RCC 7860 (cell line): ENCODE data around the gene ITPR2.
"Not testable (repeated sequence)": the region's sequence is repeated elsewhere in the genome, so short reads cannot be mapped to it uniquely, and the experiment has no call there.

ENCODE experiments used
- DNase-seq: peaks from one replicate; pipeline ENCODE4 v3.0.0-alpha.2; 2015; ENCODE audit warnings: low spot score
- FAIRE-seq: peaks from 2 replicates; lab custom pipeline; 2012; peaks lifted over from hg19 to GRCh38; lab: Jason Lieb, UNC

The ITPR2 gene

DNA sequence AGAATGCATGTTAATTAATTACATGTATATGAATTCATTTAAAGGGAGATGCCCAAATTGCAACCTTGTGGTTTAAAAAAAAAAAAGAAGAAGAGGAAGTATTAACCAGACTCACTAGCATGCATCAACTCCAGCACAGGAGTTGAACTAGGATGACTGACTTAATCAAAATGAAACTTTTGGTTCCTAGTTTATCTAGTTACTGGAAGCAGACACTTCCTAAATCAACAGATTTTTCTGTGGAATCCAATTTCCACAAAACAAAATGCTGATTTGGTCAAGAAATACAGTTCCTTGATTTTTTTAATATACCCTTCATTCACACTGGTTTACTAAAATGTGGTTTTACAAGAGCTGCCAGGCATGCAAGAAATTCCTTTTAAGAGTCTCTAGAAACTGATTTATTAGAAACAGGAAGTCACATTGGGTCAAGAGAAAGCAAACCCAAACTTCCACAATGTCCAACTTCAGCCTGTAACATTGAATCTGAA, 41.6 kb downstream of the ITPR2 start:
- DNase-seq (no peak), FAIRE-seq (peak; percentile 71)

- FAIRE-seq = peak; percentile 20
- no peak for DNase-seq
Measured at GRCh38 chr12:26790645-26790994, 42.4 kb downstream of the ITPR2 start.

GRCh38 chr12:26789731-26790644, 43.0 kb downstream of the ITPR2 start:
- peak; percentile 26 for DNase-seq

GRCh38 chr12:26786865-26787514, 46.0 kb downstream of the ITPR2 start:
- DNase-seq (peak; percentile 60), FAIRE-seq (peak; percentile 93)

More at GRCh38 chr12:26789731-26790644, 43.0 kb downstream of the ITPR2 start:
- peak; percentile 60 for FAIRE-seq

DNA sequence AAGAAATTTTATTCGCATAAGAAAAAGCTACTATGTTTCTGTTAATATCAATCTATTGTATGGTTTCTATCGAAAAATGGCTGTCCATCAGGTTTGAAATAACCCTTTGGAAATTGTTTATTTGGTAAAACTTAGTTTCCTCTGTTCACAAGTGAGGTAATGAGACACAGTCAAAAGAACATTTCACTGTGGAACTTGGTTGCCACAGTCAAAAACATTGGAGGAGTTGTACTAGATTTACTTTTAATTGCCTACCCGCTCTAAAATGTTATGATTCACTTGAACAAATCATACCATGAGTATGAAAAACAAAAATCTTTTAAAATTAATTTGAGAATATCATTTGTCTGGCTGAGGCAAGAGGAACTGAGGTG, 46.5 kb downstream of the ITPR2 start:
- FAIRE-seq (no peak), DNase-seq (no peak)

GRCh38 chr12:26783816-26784379, 49.1 kb downstream of the ITPR2 start:
- DNase-seq = not testable (repeated sequence)

DNA sequence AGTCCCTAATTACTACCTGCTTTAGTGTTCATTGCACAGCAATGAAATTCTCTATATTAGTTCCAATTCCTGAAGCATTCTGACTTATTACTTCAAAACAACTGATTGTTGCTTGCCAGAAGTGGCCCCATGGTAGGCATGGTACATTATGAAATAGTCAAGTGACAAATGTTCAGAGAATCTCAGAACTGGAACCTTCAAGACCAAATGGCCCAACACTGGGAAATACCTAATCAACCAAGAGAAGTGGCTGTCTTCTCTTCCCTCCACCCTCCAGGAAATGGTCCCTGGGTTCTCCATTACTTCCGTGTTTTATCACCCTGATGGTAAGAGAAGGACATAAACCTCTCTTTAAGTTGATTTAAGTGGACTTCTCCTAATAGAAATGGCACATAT, 49.9 kb downstream of the ITPR2 start:
- DNase-seq = no peak
- FAIRE-seq = no peak

More at GRCh38 chr12:26783816-26784379, 49.1 kb downstream of the ITPR2 start:
- FAIRE-seq = not testable (repeated sequence)

DNA sequence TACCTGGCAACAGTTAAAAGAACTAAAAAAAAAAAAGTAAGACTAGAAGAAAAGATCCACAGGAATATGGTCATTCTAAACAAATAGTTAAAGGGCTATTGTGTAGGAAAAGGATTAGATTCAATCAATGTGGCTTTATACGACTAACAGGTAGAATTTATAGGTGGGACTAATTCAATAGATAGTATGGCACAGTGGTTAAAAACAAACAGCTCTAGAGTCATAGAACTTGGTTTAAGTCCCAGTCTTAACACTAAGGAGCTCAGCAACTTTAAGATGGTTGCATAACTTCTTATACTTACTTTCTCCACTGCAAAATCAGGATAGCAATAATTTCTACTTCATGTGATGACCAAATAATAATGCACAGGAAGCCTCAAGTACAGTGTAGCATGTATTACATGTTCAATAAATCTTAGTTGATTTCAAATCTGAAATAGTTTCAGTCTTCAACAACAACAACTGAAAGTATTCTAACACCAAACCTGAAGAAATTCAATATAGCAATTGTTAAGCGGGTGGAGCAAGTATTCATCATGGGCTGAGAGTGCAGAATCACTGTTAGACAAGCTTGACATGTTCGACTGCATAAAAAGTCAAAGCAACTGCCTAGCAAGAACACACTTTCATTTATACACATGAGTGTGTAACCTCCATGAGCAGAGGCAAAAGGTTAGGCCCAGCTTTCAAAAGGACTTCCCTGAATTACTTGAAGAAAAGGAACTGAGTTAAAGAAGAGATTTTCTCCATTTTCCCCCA, 50.4 kb downstream of the ITPR2 start:
- no peak for DNase-seq

GRCh38 chr12:26780656-26781055, 52.3 kb downstream of the ITPR2 start:
- DNase-seq, FAIRE-seq: not testable (repeated sequence)

More for the DNA sequence above, 50.4 kb downstream of the ITPR2 start:
- FAIRE-seq = no peak

- not testable (repeated sequence) for FAIRE-seq, DNase-seq
Measured at GRCh38 chr12:26778173-26778775, 54.7 kb downstream of the ITPR2 start.

- FAIRE-seq (no peak), DNase-seq (no peak)
Measured at GRCh38 chr12:26777236-26777635, 55.8 kb downstream of the ITPR2 start.

GRCh38 chr12:26775991-26776390, 57.0 kb downstream of the ITPR2 start:
- FAIRE-seq, DNase-seq: not testable (repeated sequence)

DNA sequence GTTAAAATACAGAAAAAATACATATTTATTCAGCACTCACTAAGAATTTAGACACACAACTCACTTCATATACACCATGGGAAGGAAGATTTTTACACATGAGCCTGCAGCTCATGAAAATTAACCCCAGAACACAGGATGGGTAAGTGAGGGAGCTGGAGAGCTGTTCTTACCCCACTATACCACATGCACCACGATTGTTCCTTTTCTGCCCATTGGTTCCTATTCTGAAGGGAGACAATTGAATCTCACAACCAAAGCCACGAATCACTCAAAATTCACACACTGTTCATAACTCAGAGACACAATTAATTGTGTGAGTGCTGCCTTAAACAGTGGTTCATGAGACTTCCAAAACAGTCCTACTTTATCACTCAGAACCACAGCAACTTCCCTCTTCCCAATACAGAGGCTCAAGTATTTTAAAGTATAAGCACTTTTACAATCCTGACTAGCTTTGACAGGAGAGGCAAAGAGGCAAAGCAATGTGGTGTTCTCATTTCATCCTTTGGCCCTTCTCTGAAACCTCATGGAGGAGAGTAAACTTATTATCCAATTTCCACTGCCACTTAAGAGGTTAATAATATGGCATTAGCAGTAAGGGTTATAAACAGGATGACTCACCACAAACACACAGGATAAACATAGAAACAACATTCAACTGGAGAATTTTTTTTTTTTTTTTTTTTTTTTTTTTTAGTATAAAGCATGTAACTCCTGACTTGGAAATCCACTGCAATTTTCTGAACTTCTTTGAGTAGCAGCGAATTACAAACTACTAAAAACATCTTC, 59.5 kb downstream of the ITPR2 start:
- DNase-seq = no peak
- FAIRE-seq = no peak

DNA sequence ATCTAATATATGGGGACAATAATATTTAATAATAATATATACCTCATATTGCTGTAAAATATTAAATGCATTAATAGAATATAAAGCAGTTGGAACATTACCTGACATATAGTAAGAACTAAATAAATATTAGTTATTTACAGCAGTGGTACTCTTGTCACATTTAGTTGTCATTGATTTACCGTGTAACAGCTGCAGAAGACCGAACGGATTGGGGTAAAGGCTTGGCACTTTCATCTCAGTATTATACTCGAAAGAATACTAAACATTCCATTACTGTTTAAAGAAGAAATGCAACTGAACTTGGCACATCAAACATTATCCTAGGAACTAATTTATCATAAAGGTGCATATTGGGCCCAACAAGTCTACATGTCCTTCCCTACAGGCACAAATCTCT, 61.1 kb downstream of the ITPR2 start:
- DNase-seq = no peak
- no peak for FAIRE-seq

DNA sequence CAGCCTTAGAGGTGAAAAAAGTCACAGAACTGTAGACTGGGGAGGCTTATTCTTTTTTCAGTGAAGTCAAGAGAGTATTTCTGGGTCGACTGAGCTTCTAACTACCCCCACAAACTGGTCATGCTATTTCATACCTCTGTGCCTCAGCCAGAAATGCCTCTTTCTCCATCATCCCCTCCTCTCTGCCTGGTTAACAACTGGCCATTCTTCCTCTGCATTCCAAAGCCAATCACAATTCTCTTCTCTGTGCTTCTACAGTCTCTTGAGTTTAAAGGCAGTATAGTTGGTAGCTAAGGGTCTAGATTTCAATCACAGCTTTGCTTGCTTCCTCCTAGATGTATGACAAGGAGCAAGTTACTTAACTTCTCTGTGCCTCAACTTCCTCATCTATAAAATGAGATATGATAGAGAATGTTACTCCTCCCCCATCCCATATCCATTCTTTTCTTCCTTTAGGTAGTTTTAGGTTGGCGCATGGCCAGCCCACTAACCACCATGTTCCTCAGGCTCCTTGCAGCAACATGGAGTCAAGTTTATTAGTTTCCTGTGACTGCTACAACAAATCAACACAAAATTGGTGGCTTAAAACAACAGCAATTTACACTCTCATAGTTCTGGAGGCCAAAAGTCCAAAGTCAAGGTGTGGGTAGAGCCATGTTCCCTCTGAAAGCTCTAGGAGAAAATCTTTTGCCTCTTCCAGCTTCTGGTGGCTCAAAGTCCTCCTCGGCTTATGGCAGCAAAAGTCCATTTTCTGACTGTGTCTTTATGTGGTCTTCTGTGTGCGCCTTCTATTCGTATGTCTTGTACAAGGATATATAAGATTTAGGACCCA, 62.5 kb downstream of the ITPR2 start:
- FAIRE-seq = no peak
- DNase-seq = no peak

DNA sequence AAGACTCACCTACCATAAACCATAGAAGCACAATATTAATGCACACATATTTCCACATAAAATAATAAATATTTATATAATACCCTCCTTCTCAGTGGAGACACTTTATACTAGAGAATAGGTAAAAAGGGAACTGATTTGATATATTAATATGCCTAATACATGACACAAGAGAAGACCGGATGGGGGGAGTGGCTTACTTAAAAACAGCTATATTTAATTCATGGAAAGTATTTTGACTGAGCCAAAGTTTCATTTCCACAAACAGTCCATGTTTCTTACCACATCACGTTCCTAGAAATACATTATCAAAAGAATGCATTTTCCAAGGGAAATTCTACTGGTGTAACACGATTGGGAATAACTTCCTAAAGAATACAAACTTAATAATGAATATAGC, 63.4 kb downstream of the ITPR2 start:
- no peak for FAIRE-seq
- DNase-seq = no peak

DNA sequence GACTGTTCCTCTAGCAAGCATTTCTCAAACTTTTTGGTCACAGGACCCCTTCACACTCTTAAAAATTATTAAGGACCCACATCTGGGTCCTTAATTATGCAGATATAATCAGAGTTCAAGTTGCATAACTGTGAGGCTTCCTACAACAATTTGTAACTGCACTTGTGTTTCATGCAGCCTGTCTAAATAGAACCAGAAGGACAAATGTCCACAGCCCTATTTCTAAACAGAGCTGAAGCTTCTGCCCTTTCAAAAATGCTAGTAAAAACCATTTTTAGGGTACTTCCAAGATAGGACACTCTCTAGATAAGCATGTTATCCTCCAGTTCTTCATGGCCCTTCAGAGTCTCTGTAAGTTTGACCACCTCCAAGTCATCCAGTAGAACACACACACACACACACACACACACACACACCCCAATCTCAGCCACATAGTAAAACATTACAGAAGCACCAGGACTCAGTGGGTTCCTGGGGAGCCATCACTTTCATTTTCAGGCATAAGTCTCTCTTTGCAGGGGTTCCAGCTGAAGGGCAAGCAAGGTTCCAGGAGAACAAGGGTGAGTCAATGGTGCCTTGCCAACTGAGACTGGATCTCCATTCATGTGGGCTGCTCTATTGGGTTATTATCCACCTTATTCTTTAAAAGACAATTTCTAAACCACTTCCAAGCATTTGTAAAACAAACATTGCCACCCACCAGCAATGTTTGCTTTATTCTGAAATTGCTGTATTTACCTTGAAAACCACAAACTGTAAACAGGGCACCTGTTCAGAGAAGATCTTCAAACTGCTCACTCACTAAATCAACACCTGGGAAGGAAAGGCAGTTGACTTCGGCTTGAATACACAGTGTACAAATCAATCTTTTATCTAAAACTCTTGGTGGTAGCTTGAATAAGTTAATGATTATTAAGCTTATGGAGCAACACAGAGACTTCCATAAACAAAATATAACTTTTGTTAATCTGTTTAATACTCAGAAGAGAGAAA, 64.1 kb downstream of the ITPR2 start:
- no peak for DNase-seq

More for the DNA sequence above, 64.1 kb downstream of the ITPR2 start:
- no peak for FAIRE-seq
